ENCODE data around the gene UBASH3A. TPM values are rescaled to one million over a fixed set of nuclear protein-coding genes. Genes with fewer than 3 reads are reported as not detected.
A peak's percentile ranks its signal among the peaks of the same experiment; 100 is the strongest.

Gene UBASH3A
- total RNA-seq, 2 experiments from 2014 or later, result 59.7 to 60.8 TPM

GRCh38 chr21:42414066-42414465 is 10.4 kb downstream of the UBASH3A start:
- intact Hi-C loops (cut with DNase I, micrococcal nuclease), result loop anchor here in 1 of 2 experiments (10.0 kb wide), 1 partner anchor 179 kb away; no protein-coding TSS in a partner anchor
- Histone ChIP-seq H3K27me3 (ENCODE audit: control insufficient read depth in 1 of 2, insufficient read depth in 2 of 2, low read length in 2 of 2) (no peaks in the 10 kb centered on the region), H3K27ac (ENCODE audit: low read depth in 1 of 2, low read length in 2 of 2) (peak overlapping the region; percentile 90 to 95), H3K4me3 (ENCODE audit: low read length) (no peak overlapping the region), H3K36me3 (ENCODE audit: insufficient read depth, low read length) (peaks cover 96% of the 10 kb centered on the region), H3K9me3 (ENCODE audit: control insufficient read depth in 1 of 2, insufficient read depth in 1 of 2, low read length in 2 of 2) (no peaks in the 10 kb centered on the region), H3K4me1 (ENCODE audit: insufficient read depth, low read length) (peaks cover 82% of the 10 kb centered on the region)
- CTCF ChIA-PET, result interaction anchor here (1.5 kb wide), 1 partner anchor 10 kb away, joined by 4 read pairs; the partner anchor contains the start of gene UBASH3A
- no peak for TF ChIP-seq CTCF (IDR thresholded peaks at IDR 0.05)
- Mint-ChIP-seq H3K9me3 (no peaks in the 10 kb centered on the region), H3K27ac (no peak overlapping the region), H3K4me3 (peak overlapping the region; percentile 82), H3K27me3 (no peaks in the 10 kb centered on the region), H3K4me1 (ENCODE audit: low read depth) (peaks cover 64% of the 10 kb centered on the region), H3K36me3 (ENCODE audit: low read depth) (no peaks in the 10 kb centered on the region)
- DNase-seq (no peak), ATAC-seq (ENCODE audit: poor library complexity) (no peak)
- POLR2A ChIA-PET, result interaction anchor here (1.3 to 1.8 kb wide), 3 partner anchors 10 to 21 kb away, joined by 6 to 20 read pairs (median 9); partner anchors contain the start of gene UBASH3A

DNA sequence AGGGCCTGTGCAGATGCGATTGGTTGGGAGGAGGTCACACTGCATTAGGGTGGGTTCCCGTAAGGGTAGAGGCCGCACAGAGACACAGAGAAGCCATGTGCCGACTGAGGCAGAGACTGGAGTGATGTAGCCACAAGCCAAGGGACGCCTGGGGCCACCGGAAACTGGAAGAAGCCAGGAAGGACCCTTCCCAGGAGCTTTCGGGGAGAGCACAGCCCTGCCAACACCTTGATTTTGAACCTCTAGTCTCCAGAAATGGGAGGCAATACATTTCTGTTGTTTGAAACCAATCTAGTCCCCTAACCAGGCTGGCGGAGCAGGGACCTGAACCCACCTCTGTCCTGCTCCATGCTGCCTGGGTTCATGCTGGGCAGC is 10.8 kb downstream of the UBASH3A start:
- H3K27me3 Mint-ChIP-seq, result no peaks in the 10 kb centered on the region
- ATAC-seq (ENCODE audit: poor library complexity) (no peak), DNase-seq (no peak)
- POLR2A ChIA-PET, result interaction anchor here (1.3 to 12.8 kb wide), 5 partner anchors 9 to 23 kb away, joined by 3 to 208 read pairs (median 9); partner anchors contain the start of gene UBASH3A
- H3K36me3 ChIP-seq (ENCODE audit: insufficient read depth, low read length), result peaks cover 96% of the 10 kb centered on the region
- no peaks in the 10 kb centered on the region for H3K9me3 Mint-ChIP-seq
- peaks cover 64% of the 10 kb centered on the region for H3K4me1 Mint-ChIP-seq (ENCODE audit: low read depth)
- no peaks in the 10 kb centered on the region for H3K27me3 ChIP-seq (ENCODE audit: control insufficient read depth in 1 of 2, insufficient read depth in 2 of 2, low read length in 2 of 2)
- H3K4me3 Mint-ChIP-seq, result peak overlapping the region; percentile 82
- peaks cover 79% of the 10 kb centered on the region for H3K4me1 ChIP-seq (ENCODE audit: insufficient read depth, low read length)
- no peak overlapping the region for H3K4me3 ChIP-seq (ENCODE audit: low read length)
- no peaks in the 10 kb centered on the region for H3K36me3 Mint-ChIP-seq (ENCODE audit: low read depth)
- no peak for TF ChIP-seq CTCF (IDR thresholded peaks at IDR 0.05)
- intact Hi-C loops (cut with DNase I, micrococcal nuclease), result loop anchor here in 1 of 2 experiments (10.0 kb wide), 1 partner anchor 180 kb away; no protein-coding TSS in a partner anchor
- CTCF ChIA-PET, result interaction anchor here (0.6 to 1.5 kb wide), 2 partner anchors 10 kb away, joined by 3 to 4 read pairs; partner anchors contain the start of gene UBASH3A
- peak overlapping the region; percentile 90 to 95 for H3K27ac ChIP-seq (ENCODE audit: low read depth in 1 of 2, low read length in 2 of 2)
- no peaks in the 10 kb centered on the region for H3K9me3 ChIP-seq (ENCODE audit: control insufficient read depth in 1 of 2, insufficient read depth in 1 of 2, low read length in 2 of 2)
- H3K27ac Mint-ChIP-seq, result no peak overlapping the region

DNA sequence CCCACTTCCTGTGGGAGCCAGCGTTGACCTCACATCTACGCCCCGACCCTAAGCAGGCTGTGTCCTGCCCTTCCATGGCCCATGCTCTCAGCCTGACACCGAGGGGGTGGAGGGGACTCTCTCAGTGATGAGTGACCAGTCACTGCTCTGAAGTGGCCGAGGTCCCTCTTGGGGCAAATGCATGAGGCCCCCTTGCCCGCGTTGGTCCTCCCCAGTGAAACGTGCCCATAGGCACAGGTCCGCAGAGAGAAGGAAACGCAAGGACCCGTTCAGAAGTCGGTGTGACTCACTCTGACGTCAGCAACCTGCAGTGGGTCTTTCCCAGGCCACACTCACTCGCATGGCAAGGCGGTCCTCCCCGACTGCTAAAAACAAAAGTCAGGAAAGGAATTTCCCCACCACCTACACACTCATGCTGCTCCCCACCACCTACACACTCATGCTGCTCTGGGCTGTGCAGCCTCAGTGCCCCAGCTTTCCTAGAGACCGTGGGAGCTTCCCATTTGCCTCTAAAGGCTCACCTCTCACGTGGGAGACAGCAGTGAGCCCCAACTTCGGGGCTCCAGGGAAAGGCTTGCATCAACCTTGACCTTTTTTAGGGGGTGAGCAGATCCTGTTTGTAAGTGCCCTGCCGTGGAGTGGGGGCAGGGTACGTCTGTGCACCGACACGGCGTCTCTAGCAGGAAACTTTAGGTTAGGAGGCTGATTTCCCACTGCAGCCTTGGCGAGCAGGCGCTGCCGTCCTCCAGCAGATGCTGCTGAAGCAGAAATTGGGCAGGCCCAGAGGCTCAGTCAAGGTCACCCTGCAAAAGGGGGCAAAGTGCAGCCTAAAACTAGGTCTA is 11.4 kb downstream of the UBASH3A start:
- Mint-ChIP-seq H3K27ac (no peak overlapping the region), H3K9me3 (no peaks in the 10 kb centered on the region), H3K4me1 (ENCODE audit: low read depth) (peaks cover 63% of the 10 kb centered on the region), H3K27me3 (no peaks in the 10 kb centered on the region), H3K36me3 (ENCODE audit: low read depth) (no peaks in the 10 kb centered on the region), H3K4me3 (peak overlapping the region; percentile 82)
- H3K9me3 ChIP-seq (ENCODE audit: control insufficient read depth in 1 of 2, insufficient read depth in 1 of 2, low read length in 2 of 2), result no peaks in the 10 kb centered on the region
- H3K27me3 ChIP-seq (ENCODE audit: control insufficient read depth in 1 of 2, insufficient read depth in 2 of 2, low read length in 2 of 2), result no peaks in the 10 kb centered on the region
- CTCF ChIA-PET, result interaction anchor here (0.6 kb wide), 1 partner anchor 10 kb away, joined by 3 read pairs; no protein-coding TSS in a partner anchor
- intact Hi-C loops (cut with DNase I, micrococcal nuclease), result loop anchor here in 1 of 2 experiments (1.0 to 10.0 kb wide), 4 partner anchors 9 to 180 kb away; no protein-coding TSS in a partner anchor
- DNase-seq (peak; percentile 69 to 98 (median 85)), ATAC-seq (ENCODE audit: poor library complexity) (peak; percentile 89)
- peak overlapping the region; percentile 90 to 95 for H3K27ac ChIP-seq (ENCODE audit: low read depth in 1 of 2, low read length in 2 of 2)
- H3K36me3 ChIP-seq (ENCODE audit: insufficient read depth, low read length), result peaks cover 95% of the 10 kb centered on the region
- no peak for TF ChIP-seq CTCF (IDR thresholded peaks at IDR 0.05)
- peak overlapping the region; percentile 17 for H3K4me3 ChIP-seq (ENCODE audit: low read length)
- POLR2A ChIA-PET, result interaction anchor here (1.3 to 12.8 kb wide), 3 partner anchors 10 to 23 kb away, joined by 3 to 208 read pairs (median 12); partner anchors contain the start of gene UBASH3A
- peaks cover 73% of the 10 kb centered on the region for H3K4me1 ChIP-seq (ENCODE audit: insufficient read depth, low read length)

Measured in CD4-positive, alpha-beta T cell (primary cell).